Stomach (tissue), 9 donors: ENCODE results near the gene SMG5. TPM values are rescaled to one million over a fixed set of nuclear protein-coding genes. Genes with fewer than 3 reads are reported as not detected.

Experiments used
- DNase-seq, 2 donors: peaks; one replicate each; pipeline versions ENCODE4 v3.0.0 to v3.0.0-alpha.2; 2013 to 2019
- H3K27ac ChIP-seq, 5 donors: fragments of 200-600 bp in 4 of 5; sonication (generic) in 4 of 5; one replicate each; pipeline ENCODE4 v1.5.1; 2013 to 2019; ENCODE audit warnings: mild to moderate bottlenecking in 1 of 5, moderate library complexity in 1 of 5
- H3K27me3 ChIP-seq, 3 donors: fragments of 200-600 bp; sonication (generic); one replicate each; pipeline ENCODE4 v1.5.1; 2017 to 2019; ENCODE audit warnings: mixed run types in 1 of 3
- H3K36me3 ChIP-seq, 4 donors: fragments of 200-600 bp; sonication (generic); 1 replicate in 3 of 4; 2 replicates in 1 of 4; pipeline ENCODE4 v1.5.1; 2016 to 2019
- H3K4me1 ChIP-seq, 4 donors: fragments of 200-600 bp; sonication (generic); one replicate each; pipeline ENCODE4 v1.5.1; 2016 to 2019
- H3K4me3 ChIP-seq, 4 donors: fragments of 200-600 bp; sonication (generic) in 3 of 4; one replicate each; pipeline ENCODE4 v1.5.1; 2016 to 2019; ENCODE audit warnings: mild to moderate bottlenecking in 1 of 4
- H3K9me3 ChIP-seq, 4 donors: fragments of 200-600 bp; sonication (generic); one replicate each; pipeline ENCODE4 v1.5.1; 2016 to 2019
- EP300 ChIP-seq: sonication (generic); formaldehyde crosslinking; IDR thresholded peaks from one replicate; pipeline ENCODE4 v1.6.1; 2017; ENCODE audit warnings: antibody characterized with exemption
- POLR2A ChIP-seq, 4 donors: fragments of 450-650 bp; IDR thresholded peaks; one replicate each; pipeline ENCODE4 v1.6.1; 2016; ENCODE audit warnings: antibody characterized with exemption in 4 of 4, control low read depth in 2 of 4, mild to moderate bottlenecking in 1 of 4, moderate library complexity in 1 of 4
- POLR2AphosphoS5 ChIP-seq, 3 donors: sonication (generic); formaldehyde crosslinking; IDR thresholded peaks; one replicate each; pipeline ENCODE4 v1.6.1; 2016; ENCODE audit warnings: antibody characterized with exemption in 3 of 3
- WGBS, 5 donors: extraction: QIAGEN DNeasy Blood & Tissue Kit in 3 of 5; methylation state at CpG; one replicate each; pipeline versions ENCODE4 v1.1.5 to v1.1.7; 2013 to 2018; 5-methylcytosine and 5-hydroxymethylcytosine counted together
- intact Hi-C: fragments of 100-400 bp; cut with DNase I; formaldehyde crosslinking; loops from one replicate; pipeline ENCODE4 v1.15.1; 2023; ENCODE audit warnings: low total_unique reads
- polyA plus RNA-seq, 3 donors: library from polyadenylated mRNA; stranded (reverse); fragments of 200-250 nt; gene quantifications; one replicate each; pipeline ENCODE4 v1.2.3, GENCODE V29; 2013
- total RNA-seq, 5 donors: library from RNA; depleted of rRNA; stranded (reverse); fragments of >200 nt; gene quantifications; one replicate each; pipeline versions ENCODE4 v1.1.0 to v1.2.3, GENCODE V29; 2014 to 2016
- TF ChIP-seq, protein P1 (sequence below), 7 experiments: fragments of 450-650 bp in 4 of 7; fragments of 200-600 bp in 3 of 7; sonication (generic) in 3 of 7; IDR thresholded peaks; one replicate each; pipeline ENCODE4 v1.5.1; 2016 to 2019; ENCODE audit warnings: antibody characterized with exemption in 7 of 7, control low read depth in 2 of 7, mild to moderate bottlenecking in 1 of 7
- donor health status: healthy with polysubstance abuse.
- donor health status: Bipolar disorder and iron deficiency.
- donor health status: healthy.

The SMG5 gene
- total and polyA plus RNA-seq, 8 donors = 20.2 to 199 (median 36.5) TPM

GRCh38 chr1:156268336-156268735 lies 14.3 kb downstream of the SMG5 start:
- DNase-seq = no peak
- WGBS, 5 donors = 71 to 85% (median 73%) methylated on average over 4 of the region's 4 CpGs
- Histone ChIP-seq H3K9me3 (no peaks in the 10 kb centered on the region), H3K27ac (no peak overlapping the region), H3K27me3 (no peaks in the 10 kb centered on the region), H3K36me3 (peaks cover 82 to 100% (median 99%) of the 10 kb centered on the region in 4 donors), H3K4me3 (no peak overlapping the region), H3K4me1 (no peaks in the 10 kb centered on the region)
- intact Hi-C loops = no loop called here
- TF ChIP-seq POLR2AphosphoS5 (IDR thresholded peaks at IDR 0.05) = no peak
- TF ChIP-seq, protein P1, sequence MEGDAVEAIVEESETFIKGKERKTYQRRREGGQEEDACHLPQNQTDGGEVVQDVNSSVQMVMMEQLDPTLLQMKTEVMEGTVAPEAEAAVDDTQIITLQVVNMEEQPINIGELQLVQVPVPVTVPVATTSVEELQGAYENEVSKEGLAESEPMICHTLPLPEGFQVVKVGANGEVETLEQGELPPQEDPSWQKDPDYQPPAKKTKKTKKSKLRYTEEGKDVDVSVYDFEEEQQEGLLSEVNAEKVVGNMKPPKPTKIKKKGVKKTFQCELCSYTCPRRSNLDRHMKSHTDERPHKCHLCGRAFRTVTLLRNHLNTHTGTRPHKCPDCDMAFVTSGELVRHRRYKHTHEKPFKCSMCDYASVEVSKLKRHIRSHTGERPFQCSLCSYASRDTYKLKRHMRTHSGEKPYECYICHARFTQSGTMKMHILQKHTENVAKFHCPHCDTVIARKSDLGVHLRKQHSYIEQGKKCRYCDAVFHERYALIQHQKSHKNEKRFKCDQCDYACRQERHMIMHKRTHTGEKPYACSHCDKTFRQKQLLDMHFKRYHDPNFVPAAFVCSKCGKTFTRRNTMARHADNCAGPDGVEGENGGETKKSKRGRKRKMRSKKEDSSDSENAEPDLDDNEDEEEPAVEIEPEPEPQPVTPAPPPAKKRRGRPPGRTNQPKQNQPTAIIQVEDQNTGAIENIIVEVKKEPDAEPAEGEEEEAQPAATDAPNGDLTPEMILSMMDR (IDR thresholded peaks at IDR 0.05) = no peak
- no peak for TF ChIP-seq POLR2A (IDR thresholded peaks at IDR 0.05)
- no peak for TF ChIP-seq EP300

- 91 to 95% (median 92%) methylated on average over 13 of the region's 13 CpGs for WGBS, 5 donors
- intact Hi-C loops = no loop called here
- TF ChIP-seq, protein P1 (IDR thresholded peaks at IDR 0.05) = no peak
- no peak for TF ChIP-seq POLR2AphosphoS5 (IDR thresholded peaks at IDR 0.05)
- Histone ChIP-seq H3K27me3 (no peaks in the 10 kb centered on the region), H3K27ac (no peak overlapping the region), H3K36me3 (peaks cover 83 to 100% (median 100%) of the 10 kb centered on the region in 4 donors), H3K4me3 (no peak overlapping the region), H3K4me1 (no peaks in the 10 kb centered on the region), H3K9me3 (no peaks in the 10 kb centered on the region)
- DNase-seq = no peak
Measured at GRCh38 chr1:156266051-156266450, 16.6 kb downstream of the SMG5 start.

DNA sequence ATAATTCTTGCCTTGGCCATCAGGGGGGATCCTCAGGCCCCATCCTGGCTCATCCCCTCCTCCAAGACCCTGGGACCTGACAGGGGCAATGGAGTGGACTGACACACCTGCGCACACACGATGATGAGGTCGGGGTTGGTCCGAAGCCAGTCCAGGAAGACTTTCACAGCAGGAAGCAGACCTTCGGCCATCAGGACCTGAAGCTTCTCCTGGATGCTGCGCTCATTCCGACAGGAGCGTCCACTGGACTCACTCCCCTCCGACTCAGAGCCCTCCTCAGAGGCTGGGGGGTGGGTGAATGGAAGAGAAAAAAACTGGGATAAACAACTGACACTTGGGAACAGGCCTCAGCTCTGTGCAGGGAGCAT lies 19.4 kb downstream of the SMG5 start:
- WGBS, 5 donors = 82 to 92% (median 90%) methylated on average over 7 to 9 of the region's 9 CpGs
- H3K9me3 ChIP-seq = no peaks in the 10 kb centered on the region
- no peak overlapping the region for H3K27ac ChIP-seq
- TF ChIP-seq EP300 (no peak), POLR2AphosphoS5 (IDR thresholded peaks at IDR 0.05) (no peak)
- TF ChIP-seq, protein P1 (IDR thresholded peaks at IDR 0.05) = no peak
- peaks cover 87 to 100% (median 100%) of the 10 kb centered on the region in 4 donors for H3K36me3 ChIP-seq
- H3K27me3 ChIP-seq = no peaks in the 10 kb centered on the region
- H3K4me1 ChIP-seq = no peaks in the 10 kb centered on the region
- no peak for DNase-seq
- intact Hi-C loops = no loop called here
- H3K4me3 ChIP-seq = no peak overlapping the region

GRCh38 chr1:156262461-156263287 lies 20.0 kb downstream of the SMG5 start:
- no peak overlapping the region for H3K27ac ChIP-seq
- TF ChIP-seq POLR2AphosphoS5 (IDR thresholded peaks at IDR 0.05) = no peak
- TF ChIP-seq, protein P1 (IDR thresholded peaks at IDR 0.05) = no peak
- no peak for TF ChIP-seq POLR2A (IDR thresholded peaks at IDR 0.05)
- no peak for TF ChIP-seq EP300

More at GRCh38 chr1:156262461-156263287, 20.0 kb downstream of the SMG5 start:
- 74 to 83% (median 82%) methylated on average over 9 of the region's 9 CpGs for WGBS, 5 donors
- H3K9me3 ChIP-seq = no peaks in the 10 kb centered on the region
- H3K36me3 ChIP-seq = peaks cover 87 to 100% (median 100%) of the 10 kb centered on the region in 4 donors
- no peak overlapping the region for H3K4me3 ChIP-seq
- H3K27me3 ChIP-seq = no peaks in the 10 kb centered on the region
- intact Hi-C loops = no loop called here
- no peak for DNase-seq
- no peaks in the 10 kb centered on the region for H3K4me1 ChIP-seq
